SK-N-SH (cell line): ENCODE measurements around the gene TIGD3. TPM values are rescaled to one million over a fixed set of nuclear protein-coding genes. Genes with fewer than 3 reads are reported as not detected.

ENCODE experiments used
- CTCF ChIA-PET: fragments of 300-600, 350-600 bp; formaldehyde crosslinking; extraction: SDS; loops from one replicate; lab custom pipeline; 2021; lab: Yijun Ruan, JAX
- POLR2A ChIA-PET: fragments of 350-600 bp; sonication (Branson Sonifier 250); formaldehyde crosslinking; extraction: SDS; loops from one replicate; lab custom pipeline; 2020; ENCODE audit warnings: antibody characterized with exemption, inconsistent platforms; lab: Yijun Ruan, JAX
- DNase-seq: peaks from one replicate; pipeline ENCODE4 v3.0.0; 2012
- H2AFZ ChIP-seq: fragments of 200-600 bp; sonication (generic); 2 replicates; pipeline ENCODE4 v1.8.1; 2016; ENCODE audit warnings: antibody characterized with exemption, mild to moderate bottlenecking, low read depth
- H3F3A ChIP-seq: fragments of 200-600 bp; sonication (generic); replicated peaks from 2 replicates; pipeline ENCODE3; 2016; ENCODE audit warnings: antibody characterized with exemption, mild to moderate bottlenecking; ENCODE audit not compliant: insufficient read depth
- H3K27ac ChIP-seq, 2 experiments: fragments of 200-500 bp in 1 of 2; fragments of 200-600 bp in 1 of 2; sonication (Bioruptor generic) in 1 of 2; sonication (generic), shearing (Covaris generic) in 1 of 2; 2 replicates each; pipeline versions ENCODE4 v1.5.1 to v1.6.1; 2014 to 2016; ENCODE audit warnings: low read depth in 2 of 2, inconsistent platforms in 1 of 2, low read length in 1 of 2, mild to moderate bottlenecking in 1 of 2, mixed read lengths in 1 of 2
- H3K27me3 ChIP-seq: fragments of 200-600 bp; sonication (generic), shearing (Covaris generic); 2 replicates; pipeline ENCODE4 v1.6.1; 2016; ENCODE audit warnings: mixed run types; ENCODE audit not compliant: insufficient read depth
- H3K36me3 ChIP-seq, 2 experiments: fragments of 200-500 bp in 1 of 2; fragments of 200-600 bp in 1 of 2; sonication (Bioruptor generic) in 1 of 2; sonication (generic) in 1 of 2; replicated peaks in 1 of 2; 2 replicates each; pipeline versions ENCODE3 to v1.5.1; 2014 to 2016; ENCODE audit warnings: low read length in 1 of 2, mild to moderate bottlenecking in 1 of 2; ENCODE audit not compliant: insufficient read depth in 2 of 2, control insufficient read depth in 1 of 2
- H3K4me1 ChIP-seq, 2 experiments: fragments of 200-500 bp in 1 of 2; fragments of 200-600 bp in 1 of 2; sonication (Bioruptor generic) in 1 of 2; sonication (generic), shearing (Covaris generic) in 1 of 2; 2 replicates each; pipeline versions ENCODE4 v1.5.1 to v1.6.1; 2014 to 2016; ENCODE audit warnings: low read depth in 1 of 2, low read length in 1 of 2, mixed run types in 1 of 2; ENCODE audit not compliant: insufficient read depth in 2 of 2, control insufficient read depth in 1 of 2
- H3K4me2 ChIP-seq: fragments of 200-600 bp; sonication (generic), shearing (Covaris generic); 2 replicates; pipeline ENCODE4 v1.6.1; 2017; ENCODE audit warnings: mixed run types
- H3K4me3 ChIP-seq, 2 experiments: fragments of 200-500 bp in 1 of 2; fragments of 200-600 bp in 1 of 2; sonication (Bioruptor generic) in 1 of 2; sonication (generic), shearing (Covaris generic) in 1 of 2; 2 replicates each; pipeline versions ENCODE4 v1.5.1 to v1.8.1; 2014 to 2016; ENCODE audit warnings: low read depth in 2 of 2, inconsistent platforms in 1 of 2, low read length in 1 of 2, mild to moderate bottlenecking in 1 of 2, mixed read lengths in 1 of 2, moderate library complexity in 1 of 2
- H3K79me2 ChIP-seq: fragments of 200-600 bp; sonication (generic); 2 replicates; pipeline ENCODE4 v1.8.1; 2017; ENCODE audit warnings: mild to moderate bottlenecking; ENCODE audit not compliant: insufficient read depth
- H3K9ac ChIP-seq: fragments of 200-600 bp; sonication (generic); 2 replicates; pipeline ENCODE4 v1.6.1; 2017; ENCODE audit warnings: mixed run types
- H3K9me2 ChIP-seq: fragments of 200-600 bp; sonication (generic); 2 replicates; pipeline ENCODE4 v1.6.1; 2017; ENCODE audit warnings: mixed run types
- H3K9me3 ChIP-seq: fragments of 200-600 bp; sonication (generic); 2 replicates; pipeline ENCODE4 v1.6.1; 2017; ENCODE audit warnings: mixed run types, mild to moderate bottlenecking, moderate library complexity
- H4K20me1 ChIP-seq: fragments of 200-600 bp; sonication (generic); 2 replicates; pipeline ENCODE4 v1.6.1; 2017; ENCODE audit warnings: mild to moderate bottlenecking, mixed run types; ENCODE audit not compliant: insufficient read depth
- CTCF ChIP-seq: fragments of 200-600 bp; sonication (generic); IDR thresholded peaks from 2 replicates; pipeline ENCODE4 v1.6.1; 2017; ENCODE audit warnings: antibody characterized with exemption, mild to moderate bottlenecking, moderate library complexity
- EZH2phosphoT487 ChIP-seq: fragments of 200-600 bp; sonication (generic); IDR thresholded peaks from 2 replicates; pipeline ENCODE4 v1.6.1; 2017; ENCODE audit warnings: low read depth, mixed run types, mild to moderate bottlenecking, antibody characterized with exemption, moderate library complexity, borderline replicate concordance
- FOXJ3 ChIP-seq: sonication (generic); formaldehyde crosslinking; IDR thresholded peaks from 2 replicates; pipeline ENCODE4 v1.5.1; 2020; ENCODE audit warnings: mild to moderate bottlenecking, missing genetic modification reagents
- MXI1 ChIP-seq: IDR thresholded peaks from 2 replicates; pipeline ENCODE4 v1.6.1; 2012; ENCODE audit warnings: mild to moderate bottlenecking, low read depth, low read length, improper control_type of control experiment
- NRF1 ChIP-seq: IDR thresholded peaks from 2 replicates; pipeline ENCODE4 v1.6.1; 2012; ENCODE audit warnings: low read depth, mild to moderate bottlenecking, low read length
- SMC3 ChIP-seq: IDR thresholded peaks from 2 replicates; pipeline ENCODE4 v1.6.1; 2012; ENCODE audit warnings: low read depth, low read length, improper control_type of control experiment
- TEAD4 ChIP-seq: IDR thresholded peaks from 2 replicates; pipeline ENCODE4 v1.4.0; 2012; ENCODE audit warnings: mild to moderate bottlenecking, borderline replicate concordance; ENCODE audit not compliant: insufficient read depth
- WGBS: methylation state at CpG from one replicate; pipeline ENCODE4 v1.1.6; 2017; ENCODE audit warnings: low lambda C conversion rate; 5-methylcytosine and 5-hydroxymethylcytosine counted together
- polyA plus RNA-seq, 3 experiments: library from polyadenylated mRNA; depleted of rRNA; stranded (reverse); fragments of >200 nt; gene quantifications; 2 replicates each; pipeline ENCODE4 v1.2.3, GENCODE V29; 2012

TIGD3 gene
- polyA plus RNA-seq, 1 of the 3 experiments (the other 2 are of a cell fraction) = 0.41 TPM

GRCh38 chr11:65377036-65377435 is 22.5 kb downstream of the TIGD3 start:
- H3F3A ChIP-seq = peaks cover 14% of the 10 kb centered on the region
- H3K4me1 ChIP-seq = peaks cover 6 to 32% of the 10 kb centered on the region in 2 experiments; a peak in 2 of 4 replicates
- H3K9me3 ChIP-seq = no peaks in the 10 kb centered on the region
- WGBS = 77% methylated on average over 8 of the region's 8 CpGs
- H3K27ac ChIP-seq = peak overlapping the region in 1 of 2 experiments; percentile 31; a peak in 1 of 4 replicates
- CTCF ChIA-PET = interaction anchor here (4.1 kb wide), 1 partner anchor 39 kb away, joined by 31 read pairs; no protein-coding TSS in a partner anchor
- H4K20me1 ChIP-seq = no peaks in the 10 kb centered on the region
- peaks cover 14% of the 10 kb centered on the region for H3K79me2 ChIP-seq
- H3K9me2 ChIP-seq = no peaks in the 10 kb centered on the region
- no peak overlapping the region for H3K9ac ChIP-seq
- no peak overlapping the region for H2AFZ ChIP-seq
- no peaks in the 10 kb centered on the region for H3K36me3 ChIP-seq
- no peaks in the 10 kb centered on the region for H3K27me3 ChIP-seq
- no peak overlapping the region for H3K4me2 ChIP-seq
- no peak overlapping the region for H3K4me3 ChIP-seq
- POLR2A ChIA-PET = no interaction called here
- peak; percentile 70 for DNase-seq
- peak; percentile 82 for TF ChIP-seq MXI1
- no peak for TF ChIP-seq EZH2phosphoT487
- TF ChIP-seq, all 33 proteins: peak for 1

GRCh38 chr11:65377777-65378176 is 23.2 kb downstream of the TIGD3 start:
- WGBS = 79% methylated on average over 8 of the region's 8 CpGs

More at GRCh38 chr11:65377777-65378176, 23.2 kb downstream of the TIGD3 start:
- H3K9ac ChIP-seq = no peak overlapping the region
- DNase-seq = no peak
- peaks cover 7 to 40% of the 10 kb centered on the region in 2 experiments; a peak in 2 of 4 replicates for H3K4me1 ChIP-seq
- no peaks in the 10 kb centered on the region for H4K20me1 ChIP-seq
- no peaks in the 10 kb centered on the region for H3K9me2 ChIP-seq
- no peak overlapping the region for H3K4me2 ChIP-seq
- peaks cover 14% of the 10 kb centered on the region for H3F3A ChIP-seq
- H3K79me2 ChIP-seq = peaks cover 14% of the 10 kb centered on the region
- TF ChIP-seq SMC3 (no peak), CTCF (no peak), FOXJ3 (no peak), NRF1 (no peak), TEAD4 (no peak)
- H3K27ac ChIP-seq = no peak overlapping the region
- H3K9me3 ChIP-seq = no peaks in the 10 kb centered on the region
- no peaks in the 10 kb centered on the region for H3K36me3 ChIP-seq
- ChIA-PET CTCF (interaction anchor here (0.9 to 4.1 kb wide), 7 partner anchors 11 to 143 kb away, joined by 3 to 31 read pairs (median 4); no protein-coding TSS in a partner anchor), POLR2A (no interaction called here)
- H2AFZ ChIP-seq = no peak overlapping the region
- no peaks in the 10 kb centered on the region for H3K27me3 ChIP-seq
- H3K4me3 ChIP-seq = no peak overlapping the region
